Left lung (tissue), 10 donors: ENCODE results near the gene PLCL1. TPM values are rescaled to one million over a fixed set of nuclear protein-coding genes. Genes with fewer than 3 reads are reported as not detected.
"Not testable (repeated sequence)": the region's sequence is repeated elsewhere in the genome, so short reads cannot be mapped to it uniquely, and the experiment has no call there.

Experiments
- ATAC-seq: fragments of 200-7000 bp; cut with Tn5 transposase; one replicate; pipeline ENCODE4 v1.9.1; 2020; ENCODE audit warnings: moderate library complexity
- DNase-seq, 4 donors: peaks; one replicate each; pipeline ENCODE4 v3.0.0-alpha.2; 2013 to 2020
- H3K27ac ChIP-seq, 2 donors: fragments of 200-600 bp; sonication (generic) in 1 of 2; one replicate each; pipeline versions ENCODE4 v1.5.0 to v1.8.0; 2020 to 2021
- H3K27me3 ChIP-seq, 2 donors: fragments of 200-600 bp; sonication (generic) in 1 of 2; one replicate each; pipeline versions ENCODE4 v1.5.0 to v1.8.0; 2020 to 2021
- H3K36me3 ChIP-seq, 2 donors: fragments of 200-600 bp; sonication (generic) in 1 of 2; one replicate each; pipeline versions ENCODE4 v1.5.0 to v1.8.0; 2020 to 2021
- H3K4me1 ChIP-seq, 2 donors: fragments of 200-600 bp; one replicate each; pipeline ENCODE4 v1.8.0; 2021
- H3K4me3 ChIP-seq, 2 donors: fragments of 200-600 bp; sonication (generic) in 1 of 2; one replicate each; pipeline versions ENCODE4 v1.5.0 to v1.8.0; 2020 to 2021; ENCODE audit warnings: mild to moderate bottlenecking in 1 of 2
- H3K9me3 ChIP-seq, 2 donors: fragments of 200-600 bp; sonication (generic) in 1 of 2; one replicate each; pipeline versions ENCODE4 v1.5.0 to v1.8.0; 2020 to 2021
- intact Hi-C, 2 donors: fragments of 100-400 bp; cut with DNase I; formaldehyde crosslinking; loops; one replicate each; pipeline versions ENCODE4 v1.11.2 to v1.14.2; 2022
- polyA plus RNA-seq, 6 donors: library from polyadenylated mRNA; unstranded; fragments of 120-200 nt; gene quantifications; one replicate each; pipeline ENCODE4 v1.2.1, GENCODE V29; 2013; ENCODE audit not compliant: insufficient read length in 6 of 6
- total RNA-seq, 2 donors: library from RNA; stranded (reverse); fragmentation: NEBNext Ultra II Directional; extraction: Animal tissue kit (Norgen Biotek cat#: 25700); gene quantifications; one replicate each; pipeline ENCODE4 v1.2.1, GENCODE V29; 2021
- TF ChIP-seq, protein P1 (sequence below), 2 donors: fragments of 200-600 bp; sonication (generic) in 1 of 2; IDR thresholded peaks; one replicate each; pipeline versions ENCODE4 v1.5.0 to v1.8.0; 2021; ENCODE audit warnings: antibody characterized with exemption in 2 of 2
- donor health status: DM: no; HTN: yes; CAD: no.
- donor health status: DM: no; HTN: no; CAD: no.

PLCL1 gene
- total and polyA plus RNA-seq, 8 donors: 3.4 to 15.3 (median 10.3) TPM

DNA sequence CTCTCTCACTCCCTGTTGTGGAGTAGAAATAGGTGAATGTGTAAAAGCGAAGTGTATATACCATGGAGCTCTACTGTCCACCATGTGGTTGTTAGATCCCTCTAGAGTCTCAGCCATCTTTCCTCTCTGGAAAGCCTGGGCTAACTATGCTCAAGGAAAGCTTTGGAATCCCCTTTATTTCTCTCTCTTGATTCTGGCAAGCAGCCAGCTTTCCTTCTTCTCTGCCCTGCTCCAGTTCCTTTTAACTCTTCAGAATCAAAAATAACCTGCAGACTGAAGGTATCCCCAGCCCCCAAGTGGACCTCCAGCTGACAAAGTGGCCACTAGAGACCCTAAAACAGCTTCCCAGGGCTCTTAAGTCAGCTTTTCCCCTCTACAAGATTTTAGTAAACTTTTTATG is 381.9 kb downstream of the PLCL1 start:
- intact Hi-C loops: no loop called here
- H3K27ac ChIP-seq: no peak overlapping the region
- H3K4me3 ChIP-seq: no peak overlapping the region
- TF ChIP-seq, protein P1, sequence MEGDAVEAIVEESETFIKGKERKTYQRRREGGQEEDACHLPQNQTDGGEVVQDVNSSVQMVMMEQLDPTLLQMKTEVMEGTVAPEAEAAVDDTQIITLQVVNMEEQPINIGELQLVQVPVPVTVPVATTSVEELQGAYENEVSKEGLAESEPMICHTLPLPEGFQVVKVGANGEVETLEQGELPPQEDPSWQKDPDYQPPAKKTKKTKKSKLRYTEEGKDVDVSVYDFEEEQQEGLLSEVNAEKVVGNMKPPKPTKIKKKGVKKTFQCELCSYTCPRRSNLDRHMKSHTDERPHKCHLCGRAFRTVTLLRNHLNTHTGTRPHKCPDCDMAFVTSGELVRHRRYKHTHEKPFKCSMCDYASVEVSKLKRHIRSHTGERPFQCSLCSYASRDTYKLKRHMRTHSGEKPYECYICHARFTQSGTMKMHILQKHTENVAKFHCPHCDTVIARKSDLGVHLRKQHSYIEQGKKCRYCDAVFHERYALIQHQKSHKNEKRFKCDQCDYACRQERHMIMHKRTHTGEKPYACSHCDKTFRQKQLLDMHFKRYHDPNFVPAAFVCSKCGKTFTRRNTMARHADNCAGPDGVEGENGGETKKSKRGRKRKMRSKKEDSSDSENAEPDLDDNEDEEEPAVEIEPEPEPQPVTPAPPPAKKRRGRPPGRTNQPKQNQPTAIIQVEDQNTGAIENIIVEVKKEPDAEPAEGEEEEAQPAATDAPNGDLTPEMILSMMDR (IDR thresholded peaks at IDR 0.05): no peak
- no peaks in the 10 kb centered on the region for H3K27me3 ChIP-seq
- no peaks in the 10 kb centered on the region for H3K36me3 ChIP-seq
- DNase-seq (no peak), ATAC-seq (no peak)
- H3K4me1 ChIP-seq: no peaks in the 10 kb centered on the region
- H3K9me3 ChIP-seq: no peaks in the 10 kb centered on the region

- Histone ChIP-seq H3K27ac (no peak overlapping the region), H3K9me3 (no peaks in the 10 kb centered on the region), H3K36me3 (no peaks in the 10 kb centered on the region), H3K4me1 (no peaks in the 10 kb centered on the region), H3K27me3 (no peaks in the 10 kb centered on the region), H3K4me3 (no peak overlapping the region)
- ATAC-seq (no peak), DNase-seq (no peak)
- TF ChIP-seq, protein P1 (IDR thresholded peaks at IDR 0.05): no peak
- intact Hi-C loops: no loop called here
These were observed 383.4 kb downstream of the PLCL1 start for GRCh38 chr2:198187841-198188240.

DNA sequence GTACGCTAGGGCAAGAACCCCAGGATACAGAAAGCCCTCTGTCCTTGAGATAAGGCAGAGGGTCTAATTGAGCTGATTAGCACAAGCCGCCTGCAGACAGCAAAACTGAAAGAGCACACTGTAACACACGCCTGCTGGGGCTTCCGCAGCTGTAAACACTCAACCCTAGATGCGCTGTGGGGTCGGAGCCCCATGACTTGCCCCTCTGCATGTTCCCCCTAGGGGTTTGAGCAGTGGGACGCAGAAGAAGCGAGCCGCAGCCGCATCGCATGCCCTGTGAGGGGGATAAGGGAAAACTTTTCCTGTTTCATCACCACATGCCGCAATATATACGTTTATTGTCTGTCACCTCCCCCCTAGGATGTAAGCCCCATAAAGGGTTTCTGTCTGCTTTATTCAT is 384.6 kb downstream of the PLCL1 start:
- DNase-seq (peak in 1 of 4 donors; percentile 71), ATAC-seq (no peak)
- Histone ChIP-seq H3K4me3 (no peak overlapping the region), H3K36me3 (no peaks in the 10 kb centered on the region), H3K27ac (no peak overlapping the region), H3K4me1 (no peaks in the 10 kb centered on the region), H3K9me3 (no peaks in the 10 kb centered on the region), H3K27me3 (no peaks in the 10 kb centered on the region)
- intact Hi-C loops: no loop called here
- TF ChIP-seq, protein P1 (IDR thresholded peaks at IDR 0.05): no peak

- no peak overlapping the region for H3K27ac ChIP-seq
- DNase-seq: peak in 1 of 4 donors; percentile 5
- H3K36me3 ChIP-seq: no peaks in the 10 kb centered on the region
These were observed 387.3 kb downstream of the PLCL1 start for GRCh38 chr2:198191651-198192050.

GRCh38 chr2:198196556-198196955 is 392.2 kb downstream of the PLCL1 start:
- H3K4me1 ChIP-seq, ATAC-seq, H3K27ac ChIP-seq, H3K27me3 ChIP-seq, H3K9me3 ChIP-seq, DNase-seq, H3K36me3 ChIP-seq, H3K4me3 ChIP-seq, intact Hi-C loops: not testable (repeated sequence)

More at GRCh38 chr2:198191651-198192050, 387.3 kb downstream of the PLCL1 start:
- no peaks in the 10 kb centered on the region for H3K27me3 ChIP-seq
- no peak for ATAC-seq
- H3K4me1 ChIP-seq: no peaks in the 10 kb centered on the region
- peaks cover 0 to 2% of the 10 kb centered on the region in 2 donors for H3K9me3 ChIP-seq
- no peak overlapping the region for H3K4me3 ChIP-seq
- TF ChIP-seq, protein P1 (IDR thresholded peaks at IDR 0.05): no peak
- intact Hi-C loops: no loop called here

Other genes with a start within 250 kb of the PLCL1 start
- 10 to 100 TPM in 1 of 2 donors, 1 to 10 TPM in 1; 4.5 to 10.2 TPM for gene RFTN2, start 129.0 kb upstream of the PLCL1 start, total RNA-seq
- 10 to 100 TPM; 19.6 to 35.2 (median 24.8) TPM for gene RFTN2, start 129.0 kb upstream of the PLCL1 start, polyA plus RNA-seq
- gene MARS2, start 99.2 kb upstream of the PLCL1 start, total RNA-seq: 1 to 10 TPM; 4.8 to 7.8 TPM
- gene MARS2, start 99.2 kb upstream of the PLCL1 start, polyA plus RNA-seq: 1 to 10 TPM; 3.5 to 6.3 (median 5.3) TPM
- not detected for gene BOLL, start 19.3 kb upstream of the PLCL1 start, total RNA-seq
- under 1 TPM in 1 of 6 donors, not detected in 5; 0.10 TPM for gene BOLL, start 19.3 kb upstream of the PLCL1 start, polyA plus RNA-seq